WI38 (cell line): Measurements from ENCODE around the gene BPIFB3.

ENCODE experiments used
- H3K4me3 ChIP-seq: 2 replicates; pipeline ENCODE4 v1.5.1; 2011; ENCODE audit warnings: low read depth, mild to moderate bottlenecking, control low read depth, low read length
- TF ChIP-seq, protein P1 (sequence below): IDR thresholded peaks from 2 replicates; pipeline ENCODE4 v1.5.1; 2012; ENCODE audit warnings: low read depth, mild to moderate bottlenecking, control low read depth, low read length

The BPIFB3 gene

DNA sequence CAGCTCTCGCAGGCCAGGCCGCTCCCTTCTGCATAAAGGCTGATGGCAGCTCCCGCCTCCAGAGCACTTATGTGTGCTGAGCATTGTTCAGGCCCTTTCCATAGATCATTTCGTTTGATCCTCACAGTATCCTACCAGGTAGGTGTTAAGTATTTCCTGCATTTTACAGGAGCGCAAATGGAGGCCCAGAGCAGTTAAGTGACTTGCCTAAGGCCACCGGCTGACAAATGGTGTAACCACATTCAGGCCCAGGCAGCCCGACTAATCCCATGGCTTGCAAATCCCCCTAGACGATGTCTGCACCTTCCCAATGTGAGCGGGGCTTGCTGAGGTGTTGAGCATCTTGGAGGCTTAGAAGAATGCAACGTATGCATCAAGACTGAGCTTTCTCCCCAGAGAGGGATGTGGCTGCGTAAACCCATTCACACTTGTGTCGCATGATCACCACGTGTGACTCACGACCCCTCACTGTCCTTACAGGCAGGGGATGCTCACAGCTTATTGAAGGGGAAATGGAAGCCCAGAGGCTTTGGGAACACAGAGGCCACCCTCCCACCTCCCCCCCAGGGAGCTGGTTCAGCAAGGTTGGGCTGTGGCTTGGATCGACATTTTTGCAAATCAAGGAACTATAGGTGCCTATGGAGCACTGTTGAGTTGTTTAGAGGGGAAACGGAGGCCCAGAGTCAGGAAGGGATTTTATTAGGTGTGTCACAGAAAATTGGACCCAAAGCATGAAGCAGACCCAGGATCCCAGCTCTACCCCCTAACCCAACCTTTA is 39.2 kb upstream of the BPIFB3 start:
- no peak overlapping the region for H3K4me3 ChIP-seq
- TF ChIP-seq, protein P1, sequence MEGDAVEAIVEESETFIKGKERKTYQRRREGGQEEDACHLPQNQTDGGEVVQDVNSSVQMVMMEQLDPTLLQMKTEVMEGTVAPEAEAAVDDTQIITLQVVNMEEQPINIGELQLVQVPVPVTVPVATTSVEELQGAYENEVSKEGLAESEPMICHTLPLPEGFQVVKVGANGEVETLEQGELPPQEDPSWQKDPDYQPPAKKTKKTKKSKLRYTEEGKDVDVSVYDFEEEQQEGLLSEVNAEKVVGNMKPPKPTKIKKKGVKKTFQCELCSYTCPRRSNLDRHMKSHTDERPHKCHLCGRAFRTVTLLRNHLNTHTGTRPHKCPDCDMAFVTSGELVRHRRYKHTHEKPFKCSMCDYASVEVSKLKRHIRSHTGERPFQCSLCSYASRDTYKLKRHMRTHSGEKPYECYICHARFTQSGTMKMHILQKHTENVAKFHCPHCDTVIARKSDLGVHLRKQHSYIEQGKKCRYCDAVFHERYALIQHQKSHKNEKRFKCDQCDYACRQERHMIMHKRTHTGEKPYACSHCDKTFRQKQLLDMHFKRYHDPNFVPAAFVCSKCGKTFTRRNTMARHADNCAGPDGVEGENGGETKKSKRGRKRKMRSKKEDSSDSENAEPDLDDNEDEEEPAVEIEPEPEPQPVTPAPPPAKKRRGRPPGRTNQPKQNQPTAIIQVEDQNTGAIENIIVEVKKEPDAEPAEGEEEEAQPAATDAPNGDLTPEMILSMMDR = no peak

DNA sequence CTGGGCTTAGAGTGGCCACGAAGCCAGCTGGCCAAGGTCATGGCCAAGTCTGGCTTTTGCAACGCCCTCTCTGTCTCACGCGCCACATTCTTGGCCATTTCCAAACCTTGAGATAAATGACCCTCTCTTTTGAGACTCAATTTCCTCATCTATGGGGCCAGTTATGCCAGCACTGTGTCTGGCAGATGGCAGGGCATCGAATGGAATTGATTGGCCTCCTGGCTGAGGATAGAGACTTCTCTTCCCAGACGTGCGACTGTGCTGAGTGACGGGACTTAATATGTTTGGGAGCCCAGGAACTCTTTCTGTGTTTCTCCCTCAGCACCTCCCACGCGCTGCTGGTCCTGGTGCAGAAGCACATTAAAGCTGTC is 38.6 kb upstream of the BPIFB3 start:
- H3K4me3 ChIP-seq = no peak overlapping the region
- TF ChIP-seq, protein P1 = no peak

DNA sequence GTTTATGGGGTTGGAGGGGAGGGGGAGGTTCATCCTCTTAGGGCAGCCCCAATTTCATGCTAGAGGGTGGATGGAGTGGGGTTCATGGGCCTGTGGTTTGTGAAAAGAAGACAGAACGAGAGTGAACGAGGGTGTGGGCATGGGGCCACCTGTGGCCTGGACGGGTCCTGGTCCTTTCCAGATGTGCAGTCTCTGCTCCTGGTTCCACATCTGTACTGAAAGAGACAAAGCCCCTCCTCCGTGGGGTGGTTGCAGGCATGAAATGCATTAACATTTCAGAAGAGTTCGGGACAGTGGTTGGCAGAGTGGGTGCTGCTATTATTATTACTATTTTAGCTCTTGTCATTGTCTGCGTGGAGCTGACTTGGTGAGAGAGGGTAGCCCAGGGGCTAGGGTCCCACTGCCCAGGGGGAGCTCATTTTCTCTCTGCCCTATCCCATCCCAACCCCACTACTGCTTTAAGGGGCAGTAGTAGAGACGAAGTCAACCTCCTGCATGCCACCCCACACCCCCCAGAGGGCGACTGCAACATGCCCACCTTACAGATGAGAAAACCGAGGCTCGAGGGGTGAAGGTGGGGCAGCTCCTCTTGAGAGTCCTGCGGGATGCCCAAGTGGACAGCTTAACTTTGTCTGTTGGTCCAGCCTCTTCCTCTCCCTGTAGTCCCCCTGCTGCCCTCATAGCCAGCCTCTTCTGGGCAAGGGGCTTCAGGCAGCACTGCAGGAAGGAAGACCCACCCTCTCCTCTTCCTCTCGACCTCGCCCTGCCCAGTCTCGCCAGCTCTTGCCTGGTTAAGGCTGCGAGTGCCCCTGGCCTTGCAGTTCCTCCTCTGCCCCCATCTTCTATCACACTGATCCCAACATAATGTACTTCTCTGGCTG is 37.8 kb upstream of the BPIFB3 start:
- TF ChIP-seq, protein P1 = no peak
- H3K4me3 ChIP-seq = no peak overlapping the region

DNA sequence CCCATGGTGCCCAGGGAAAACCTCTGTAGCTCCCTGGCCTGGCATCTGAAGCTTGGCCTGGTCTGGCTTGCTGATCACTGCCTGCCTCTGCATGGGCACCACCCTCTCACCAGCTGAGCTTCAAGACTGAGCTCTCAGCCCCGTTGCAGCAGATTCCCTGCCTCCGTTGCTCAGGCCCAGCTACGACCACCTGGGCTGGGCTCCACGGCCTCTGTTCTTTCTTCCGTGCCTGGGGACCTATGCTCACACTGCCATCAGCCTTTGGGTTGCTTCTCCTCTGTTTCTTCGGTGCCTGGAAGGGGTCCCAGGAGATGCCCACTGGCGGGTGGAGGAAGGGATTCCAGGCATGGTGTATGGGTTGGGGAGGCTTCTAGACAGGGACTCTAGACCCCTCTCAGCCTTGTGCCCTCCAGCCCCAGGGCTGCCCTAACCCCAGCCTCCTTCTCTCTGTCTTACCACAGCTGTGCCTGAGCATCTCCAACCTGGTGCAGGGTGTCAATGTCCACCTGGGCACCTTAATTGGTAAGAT is 37.1 kb upstream of the BPIFB3 start:
- no peak overlapping the region for H3K4me3 ChIP-seq
- TF ChIP-seq, protein P1 = no peak

DNA sequence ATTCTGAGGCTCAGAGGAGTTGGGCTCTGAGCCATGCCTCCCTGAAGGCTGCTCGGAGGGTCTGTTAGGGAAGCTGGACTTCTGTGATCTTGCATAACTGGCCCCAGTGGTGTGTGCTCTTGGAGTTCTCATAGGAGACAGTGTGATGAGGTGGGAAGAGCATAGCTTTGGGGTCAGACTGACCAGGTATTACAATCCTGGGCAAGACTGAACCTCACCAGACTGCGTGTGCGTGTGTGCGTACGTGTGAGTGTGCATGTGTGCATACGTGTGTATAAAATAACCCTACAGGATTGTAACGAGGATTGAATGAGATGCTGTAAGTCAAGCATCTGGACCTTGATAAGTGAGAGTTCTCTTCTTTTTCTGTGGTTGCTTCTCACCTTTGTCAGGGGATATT is 36.2 kb upstream of the BPIFB3 start:
- TF ChIP-seq, protein P1 = no peak

DNA sequence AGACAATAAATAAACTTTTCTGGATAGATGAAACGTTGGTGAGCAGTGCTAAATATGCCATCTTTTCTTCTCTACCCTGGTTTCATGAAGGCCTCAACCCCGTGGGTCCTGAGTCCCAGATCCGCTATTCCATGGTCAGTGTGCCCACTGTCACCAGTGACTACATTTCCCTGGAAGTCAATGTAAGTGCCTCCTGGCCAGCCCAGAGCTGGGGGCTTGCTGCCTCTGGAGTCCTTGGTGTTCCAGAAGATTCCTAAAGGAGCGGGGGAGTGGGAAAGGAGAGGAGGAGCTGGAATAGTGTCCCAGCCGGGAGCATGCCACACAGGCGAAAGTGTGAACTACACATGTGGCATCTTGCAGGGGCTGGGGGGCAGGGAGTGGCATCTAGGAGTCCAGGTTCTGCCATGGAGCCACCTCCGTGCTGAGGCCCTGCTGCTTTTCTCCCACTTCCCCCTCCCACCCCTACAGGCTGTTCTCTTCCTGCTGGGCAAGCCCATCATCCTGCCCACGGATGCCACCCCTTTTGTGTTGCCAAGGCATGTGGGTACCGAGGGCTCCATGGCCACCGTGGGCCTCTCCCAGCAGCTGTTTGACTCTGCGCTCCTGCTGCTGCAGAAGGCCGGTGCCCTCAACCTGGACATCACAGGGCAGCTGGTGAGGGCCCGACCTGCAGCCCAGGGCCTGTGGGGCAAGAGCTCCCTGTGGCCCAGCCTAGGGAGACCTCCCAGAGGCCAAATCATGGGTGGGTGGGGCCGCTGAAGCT is 35.4 kb upstream of the BPIFB3 start:
- H3K4me3 ChIP-seq = no peak overlapping the region
- TF ChIP-seq, protein P1 = no peak

More for the DNA sequence above, 36.2 kb upstream of the BPIFB3 start:
- H3K4me3 ChIP-seq = no peak overlapping the region
